ENCODE measurements around the gene SLC35F3. TPM values are rescaled to one million over a fixed set of nuclear protein-coding genes. Genes with fewer than 3 reads are reported as not detected.
"Not testable (repeated sequence)": the region's sequence is repeated elsewhere in the genome, so short reads cannot be mapped to it uniquely, and the experiment has no call there.

The SLC35F3 gene
- total RNA-seq, 6 experiments from 2014 or later: 0.26 to 0.58 (median 0.46) TPM

GRCh38 chr1:234144901-234145300 lies 240.4 kb downstream of the SLC35F3 start:
- Mint-ChIP-seq H3K36me3 (ENCODE audit: low read depth) (no peaks in the 10 kb centered on the region), H3K4me1 (ENCODE audit: low read depth) (peaks cover 49% of the 10 kb centered on the region), H3K9me3 (peaks cover 12% of the 10 kb centered on the region), H3K4me3 (no peak overlapping the region; the same call in 1 of the 2 replicates), H3K27ac (peak overlapping the region; percentile 59), H3K27me3 (ENCODE audit: insufficient read depth) (no peaks in the 10 kb centered on the region)
- TF ChIP-seq, protein P1, sequence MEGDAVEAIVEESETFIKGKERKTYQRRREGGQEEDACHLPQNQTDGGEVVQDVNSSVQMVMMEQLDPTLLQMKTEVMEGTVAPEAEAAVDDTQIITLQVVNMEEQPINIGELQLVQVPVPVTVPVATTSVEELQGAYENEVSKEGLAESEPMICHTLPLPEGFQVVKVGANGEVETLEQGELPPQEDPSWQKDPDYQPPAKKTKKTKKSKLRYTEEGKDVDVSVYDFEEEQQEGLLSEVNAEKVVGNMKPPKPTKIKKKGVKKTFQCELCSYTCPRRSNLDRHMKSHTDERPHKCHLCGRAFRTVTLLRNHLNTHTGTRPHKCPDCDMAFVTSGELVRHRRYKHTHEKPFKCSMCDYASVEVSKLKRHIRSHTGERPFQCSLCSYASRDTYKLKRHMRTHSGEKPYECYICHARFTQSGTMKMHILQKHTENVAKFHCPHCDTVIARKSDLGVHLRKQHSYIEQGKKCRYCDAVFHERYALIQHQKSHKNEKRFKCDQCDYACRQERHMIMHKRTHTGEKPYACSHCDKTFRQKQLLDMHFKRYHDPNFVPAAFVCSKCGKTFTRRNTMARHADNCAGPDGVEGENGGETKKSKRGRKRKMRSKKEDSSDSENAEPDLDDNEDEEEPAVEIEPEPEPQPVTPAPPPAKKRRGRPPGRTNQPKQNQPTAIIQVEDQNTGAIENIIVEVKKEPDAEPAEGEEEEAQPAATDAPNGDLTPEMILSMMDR (IDR thresholded peaks at IDR 0.05): no peak
- no peak for DNase-seq

GRCh38 chr1:234148350-234148749 lies 243.9 kb downstream of the SLC35F3 start:
- peaks cover 48% of the 10 kb centered on the region for H3K4me1 Mint-ChIP-seq (ENCODE audit: low read depth)
- H3K4me3 Mint-ChIP-seq: peak overlapping the region; percentile 32; the same call in 1 of the 2 replicates
- H3K36me3 Mint-ChIP-seq (ENCODE audit: low read depth): no peaks in the 10 kb centered on the region
- peak overlapping the region; percentile 85 for H3K27ac Mint-ChIP-seq
- peaks cover 12% of the 10 kb centered on the region for H3K9me3 Mint-ChIP-seq
- H3K27me3 Mint-ChIP-seq (ENCODE audit: insufficient read depth): no peaks in the 10 kb centered on the region
- TF ChIP-seq, protein P1 (IDR thresholded peaks at IDR 0.05): no peak
- no peak for DNase-seq

DNA sequence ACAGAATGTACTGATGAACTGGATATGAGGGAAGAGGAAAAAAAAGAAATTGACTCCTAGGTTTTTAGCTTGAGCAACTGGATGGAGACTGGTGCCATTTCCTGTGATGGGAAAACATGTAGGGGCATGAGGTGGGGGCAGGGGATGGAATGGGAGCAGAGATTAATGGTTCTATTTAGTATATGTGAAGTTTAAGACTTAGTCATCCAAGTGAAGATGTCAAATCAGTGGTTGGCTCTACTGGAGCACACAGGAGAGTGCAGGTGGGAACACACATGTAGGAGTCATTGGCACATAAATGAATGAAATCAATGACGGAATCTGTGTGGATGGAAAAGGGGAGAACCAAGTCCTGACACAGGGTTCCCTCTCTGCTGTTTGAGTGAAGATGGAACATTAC lies 244.3 kb downstream of the SLC35F3 start:
- Mint-ChIP-seq H3K9me3 (peaks cover 12% of the 10 kb centered on the region), H3K27ac (peak overlapping the region; percentile 85), H3K4me3 (peak overlapping the region; percentile 32; the same call in 1 of the 2 replicates), H3K27me3 (ENCODE audit: insufficient read depth) (no peaks in the 10 kb centered on the region), H3K4me1 (ENCODE audit: low read depth) (peaks cover 48% of the 10 kb centered on the region), H3K36me3 (ENCODE audit: low read depth) (no peaks in the 10 kb centered on the region)
- TF ChIP-seq, protein P1 (IDR thresholded peaks at IDR 0.05): no peak
- DNase-seq: no peak

DNA sequence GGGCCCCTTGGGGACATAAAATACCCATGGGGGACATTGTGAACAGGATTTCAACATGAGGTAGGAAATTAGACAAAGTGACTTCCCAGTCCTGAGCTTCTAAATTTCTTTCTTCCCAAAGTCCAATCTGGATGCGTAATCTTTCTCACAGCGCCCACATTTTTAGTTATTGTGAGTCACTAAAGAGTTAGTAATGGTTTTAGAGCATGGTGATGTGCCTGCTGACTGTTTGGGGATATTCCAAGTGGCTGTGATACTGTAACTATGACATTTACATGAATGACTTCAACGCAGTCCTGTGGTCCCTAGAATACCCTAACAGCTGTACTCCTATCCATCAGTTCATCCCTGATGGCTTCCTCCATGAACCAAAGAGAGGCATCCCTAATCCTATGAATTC lies 244.7 kb downstream of the SLC35F3 start:
- TF ChIP-seq, protein P1 (IDR thresholded peaks at IDR 0.05): no peak
- H3K4me3 Mint-ChIP-seq: peak overlapping the region; percentile 32; the same call in 1 of the 2 replicates
- DNase-seq: peak; percentile 45
- H3K27me3 Mint-ChIP-seq (ENCODE audit: insufficient read depth): no peaks in the 10 kb centered on the region
- peak overlapping the region; percentile 85 for H3K27ac Mint-ChIP-seq
- no peaks in the 10 kb centered on the region for H3K36me3 Mint-ChIP-seq (ENCODE audit: low read depth)
- peaks cover 48% of the 10 kb centered on the region for H3K4me1 Mint-ChIP-seq (ENCODE audit: low read depth)
- H3K9me3 Mint-ChIP-seq: peaks cover 12% of the 10 kb centered on the region

- Mint-ChIP-seq H3K4me1 (ENCODE audit: low read depth) (peaks cover 42% of the 10 kb centered on the region), H3K27ac (peak overlapping the region; percentile 85; the same call in 1 of the 2 replicates), H3K27me3 (ENCODE audit: insufficient read depth) (no peaks in the 10 kb centered on the region), H3K4me3 (peak overlapping the region; percentile 61; the same call in 1 of the 2 replicates), H3K9me3 (peaks cover 12% of the 10 kb centered on the region), H3K36me3 (ENCODE audit: low read depth) (no peaks in the 10 kb centered on the region)
- TF ChIP-seq, protein P1 (IDR thresholded peaks at IDR 0.05): no peak
- no peak for DNase-seq
Observed at GRCh38 chr1:234150892-234151291, 246.4 kb downstream of the SLC35F3 start.

- H3K4me1 Mint-ChIP-seq (ENCODE audit: low read depth): peaks cover 42% of the 10 kb centered on the region
- not testable (repeated sequence) for H3K27me3 Mint-ChIP-seq (ENCODE audit: insufficient read depth); H3K27ac Mint-ChIP-seq; DNase-seq; H3K4me3 Mint-ChIP-seq; H3K9me3 Mint-ChIP-seq; H3K36me3 Mint-ChIP-seq (ENCODE audit: low read depth)
Observed at GRCh38 chr1:234152344-234152743, 247.9 kb downstream of the SLC35F3 start.
